Anterior cingulate cortex (tissue), 58 donors: ENCODE results near the gene ARHGAP44.
A peak's percentile ranks its signal among the peaks of the same experiment; 100 is the strongest.
"Not testable (repeated sequence)": the region's sequence is repeated elsewhere in the genome, so short reads cannot be mapped to it uniquely, and the experiment has no call there.

Experiments used
- DNase-seq, 58 donors: peaks; one replicate each; lab custom pipeline; 2025; lab: John Stamatoyannopoulos, UW

ARHGAP44 gene

DNA sequence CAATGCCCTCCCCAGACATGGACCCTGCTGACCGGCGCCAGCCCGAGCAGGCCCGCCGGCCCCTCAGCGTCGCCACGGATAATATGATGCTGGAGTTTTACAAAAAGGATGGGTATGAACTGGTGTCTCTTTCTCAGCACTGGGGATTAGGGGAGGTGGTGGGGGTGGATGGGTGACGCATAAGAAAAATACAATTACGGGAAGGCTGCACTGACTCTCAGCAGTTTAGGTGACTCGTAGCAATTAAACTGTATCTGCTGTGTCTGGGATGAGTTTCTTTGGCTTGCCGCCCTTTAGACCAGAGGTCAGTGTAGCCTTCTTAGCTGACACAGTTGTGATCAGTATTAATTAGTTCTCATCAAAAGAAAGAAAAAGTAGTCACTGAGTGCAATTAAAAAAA is 169.5 kb downstream of the ARHGAP44 start:
- DNase-seq = peak in 1 of 58 donors; percentile 5

DNA sequence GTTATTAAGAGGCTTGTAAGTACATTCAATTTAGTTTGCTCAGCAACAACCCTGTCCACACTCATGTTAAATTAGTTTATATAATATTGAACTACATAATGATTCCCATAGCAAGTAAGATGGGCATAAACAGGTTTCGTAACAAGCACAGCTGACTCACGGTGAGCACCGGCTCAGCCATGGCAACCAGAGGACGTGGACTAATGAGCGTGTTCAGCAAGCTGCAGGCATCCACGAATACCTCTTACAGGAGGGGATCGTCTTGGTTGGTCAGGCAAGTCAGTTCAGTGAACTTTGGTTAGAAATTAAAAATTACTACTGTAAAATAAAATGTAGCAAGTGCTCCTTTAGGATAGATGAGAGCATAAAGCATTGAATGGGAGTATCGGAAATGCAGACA is 170.1 kb downstream of the ARHGAP44 start:
- peak in 6 of 58 donors; percentile 6 to 17 (median 12) for DNase-seq

DNA sequence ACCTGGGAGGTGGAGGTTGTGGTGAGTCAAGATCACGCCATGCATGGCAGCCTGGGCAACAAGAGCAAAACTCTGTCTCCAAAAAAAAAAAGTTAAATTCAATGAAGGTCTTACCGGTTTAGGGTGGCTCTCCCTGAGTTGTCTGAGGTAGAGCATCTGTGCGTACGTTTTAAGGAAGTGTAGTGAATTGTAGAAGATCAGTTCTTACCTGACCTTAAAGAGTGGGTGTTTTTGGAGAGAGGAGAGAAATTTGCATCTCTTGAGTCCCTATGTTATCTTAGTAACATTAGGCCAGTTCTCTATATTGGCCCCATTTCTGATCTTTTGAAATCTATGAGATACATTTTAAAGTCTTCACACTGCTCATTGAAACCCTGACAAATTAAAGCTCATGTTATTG is 172.4 kb downstream of the ARHGAP44 start:
- DNase-seq = no peak

DNA sequence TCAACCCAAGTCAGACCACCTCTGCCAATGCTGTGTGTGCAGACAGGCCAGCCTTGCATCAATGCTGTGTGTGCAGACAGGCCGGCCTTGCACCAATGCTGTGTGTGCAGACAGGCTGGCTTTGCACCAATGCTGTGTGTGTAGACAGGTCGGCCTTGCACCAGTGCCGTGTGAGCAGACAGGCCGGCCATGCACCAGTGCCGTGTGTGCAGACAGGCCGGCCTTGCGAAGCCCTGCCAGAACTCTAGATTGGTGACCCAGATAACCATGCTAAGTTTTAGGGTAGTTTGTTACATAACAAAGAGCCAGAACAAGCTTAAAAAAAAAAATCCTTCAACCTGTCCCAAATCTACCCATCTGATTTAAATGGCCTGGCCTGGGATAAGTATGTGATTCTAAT is 174.2 kb downstream of the ARHGAP44 start:
- no peak for DNase-seq

DNA sequence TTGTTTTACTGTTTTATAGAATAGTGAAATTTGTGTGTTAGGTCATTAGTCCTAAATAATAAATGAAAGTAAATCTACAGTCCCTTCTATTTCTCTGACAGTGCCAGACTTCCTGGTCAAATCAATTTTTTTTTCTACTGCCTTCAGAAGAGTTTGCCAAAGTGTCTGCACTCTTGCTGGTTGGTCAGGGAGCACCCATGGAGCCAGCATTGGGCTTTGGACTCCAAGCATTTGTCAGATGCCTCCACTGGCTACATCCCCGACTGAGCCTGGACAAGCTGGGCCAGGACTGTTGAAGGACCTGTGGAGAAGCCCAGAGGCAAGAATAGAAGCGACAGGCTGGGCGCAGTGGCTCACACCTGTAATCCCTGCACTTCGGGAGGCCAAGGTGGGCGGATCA is 174.9 kb downstream of the ARHGAP44 start:
- no peak for DNase-seq

DNA sequence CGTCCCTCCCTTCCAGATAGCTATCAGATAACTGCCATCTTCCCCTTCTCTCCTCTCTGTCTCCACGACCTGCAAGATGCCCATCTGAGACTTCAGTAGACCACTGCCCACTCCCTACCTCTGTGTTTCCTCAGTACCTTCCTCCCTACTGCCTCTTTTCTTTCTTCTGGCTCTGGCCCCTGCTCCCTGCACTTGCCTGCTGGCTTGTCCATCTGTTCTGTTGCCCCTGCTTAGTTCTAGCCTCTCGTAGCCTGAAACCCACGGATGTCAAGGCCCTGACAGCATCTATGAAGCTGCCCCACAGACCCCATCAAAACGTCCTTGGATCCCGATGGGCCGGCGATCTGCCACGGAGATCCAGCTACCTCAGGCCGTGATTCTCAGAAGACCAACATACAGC is 175.5 kb downstream of the ARHGAP44 start:
- DNase-seq = no peak

DNA sequence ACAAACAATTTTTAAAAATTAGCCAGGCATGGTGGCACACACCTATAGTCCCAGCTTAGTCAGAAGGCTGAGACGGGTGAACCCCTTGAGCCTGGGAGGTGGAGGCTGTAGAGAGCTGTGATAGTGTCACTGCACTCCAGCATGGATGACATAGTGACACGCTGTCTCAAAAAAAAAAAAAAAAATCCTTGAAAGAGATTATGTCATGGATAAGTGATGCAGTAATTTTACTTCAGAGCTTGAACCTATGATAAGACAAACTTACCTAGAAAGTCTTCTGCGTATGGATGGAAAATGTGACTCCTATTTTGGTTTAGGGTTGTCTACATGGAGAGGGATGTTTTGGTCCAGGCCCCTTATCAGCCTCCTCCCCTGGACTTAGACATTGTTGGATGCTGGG is 176.7 kb downstream of the ARHGAP44 start:
- no peak for DNase-seq

DNA sequence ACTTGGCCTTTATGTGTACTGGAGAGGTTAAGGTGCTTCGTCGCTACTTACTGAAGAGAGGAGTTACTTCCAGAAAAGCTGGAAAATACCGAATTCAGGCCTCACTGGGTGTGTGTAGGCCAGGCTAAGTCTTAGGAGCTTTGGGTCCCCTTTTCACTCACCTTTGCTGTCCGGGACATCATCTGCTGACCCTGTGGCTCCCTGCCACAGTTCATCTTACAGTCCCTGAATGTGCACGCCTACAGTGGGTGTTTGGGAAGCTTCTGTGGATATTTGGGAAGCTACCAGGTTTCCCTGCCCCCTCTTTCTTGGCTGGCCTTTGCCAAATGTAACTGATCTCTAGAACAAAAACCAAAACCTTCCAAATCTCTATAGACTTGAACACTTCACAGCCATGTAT is 177.1 kb downstream of the ARHGAP44 start:
- DNase-seq = no peak

DNA sequence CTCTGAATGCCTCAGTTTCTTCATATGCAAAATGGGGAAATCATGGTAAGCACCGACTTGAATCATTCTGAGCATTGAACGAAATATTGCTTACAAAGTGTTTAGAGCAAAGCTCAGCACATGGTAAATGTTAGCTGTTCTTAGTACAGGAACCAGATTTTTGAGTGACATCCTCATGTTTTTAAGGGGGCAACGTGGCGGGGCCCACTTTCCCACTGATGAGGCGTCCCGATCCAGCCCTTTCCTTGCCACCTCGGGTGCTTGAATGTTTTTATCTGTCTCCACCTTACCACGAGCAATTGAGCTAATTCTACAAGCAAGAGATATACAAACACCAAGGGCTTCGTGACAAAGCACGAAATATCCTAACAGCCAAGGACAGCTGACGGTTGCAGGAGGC is 178.7 kb downstream of the ARHGAP44 start:
- no peak for DNase-seq

DNA sequence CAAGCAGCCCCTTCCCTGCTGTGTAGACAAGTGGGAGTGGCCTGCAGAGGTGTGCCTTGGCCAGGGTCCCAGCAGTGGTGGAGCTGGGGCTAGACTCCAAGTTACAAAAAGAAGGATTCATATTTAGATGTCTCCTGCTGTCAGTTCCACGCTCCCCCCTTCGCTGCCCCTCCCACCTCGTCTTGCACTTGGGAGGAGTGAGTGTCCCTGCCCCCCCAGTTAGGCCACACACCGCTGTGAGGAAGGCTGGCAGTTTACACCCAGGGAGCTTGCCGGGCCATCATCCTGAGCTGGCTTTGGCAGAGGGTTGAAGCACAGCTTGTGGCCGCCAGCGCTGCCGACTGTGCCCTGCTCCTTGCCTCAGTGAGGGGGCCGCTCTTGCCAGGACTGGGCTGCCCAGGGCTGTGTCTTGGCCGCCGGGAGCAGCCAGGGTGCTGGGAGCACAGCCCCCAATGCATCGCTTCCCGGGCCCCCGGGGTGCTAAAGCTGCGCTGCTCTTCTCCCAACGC is 184.3 kb downstream of the ARHGAP44 start:
- DNase-seq = peak in 12 of 58 donors; percentile 4 to 39 (median 21)

DNA sequence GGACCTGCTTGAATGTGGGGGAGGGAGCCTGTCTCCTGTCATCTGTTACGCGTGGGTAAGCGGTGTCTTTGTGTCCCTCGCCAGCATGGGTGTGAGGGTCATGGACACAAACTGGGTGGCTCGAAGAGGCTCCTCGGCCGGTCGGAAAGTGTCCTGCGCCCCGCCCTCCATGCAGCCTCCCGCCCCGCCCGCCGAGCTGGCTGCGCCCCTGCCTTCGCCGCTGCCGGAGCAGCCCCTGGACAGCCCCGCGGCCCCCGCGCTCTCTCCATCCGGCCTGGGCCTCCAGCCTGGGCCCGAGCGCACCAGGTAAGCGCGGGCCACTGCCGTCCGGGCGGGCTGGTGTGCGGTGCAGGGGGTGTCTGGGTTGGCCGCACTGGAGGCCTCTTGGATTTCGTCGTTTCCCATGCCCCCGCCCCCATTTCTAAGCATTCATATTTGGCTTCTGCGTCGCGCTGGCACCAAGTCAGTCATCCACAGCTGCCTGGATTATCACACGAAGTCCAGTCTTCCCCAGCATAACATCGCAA is 184.8 kb downstream of the ARHGAP44 start:
- DNase-seq = no peak

DNA sequence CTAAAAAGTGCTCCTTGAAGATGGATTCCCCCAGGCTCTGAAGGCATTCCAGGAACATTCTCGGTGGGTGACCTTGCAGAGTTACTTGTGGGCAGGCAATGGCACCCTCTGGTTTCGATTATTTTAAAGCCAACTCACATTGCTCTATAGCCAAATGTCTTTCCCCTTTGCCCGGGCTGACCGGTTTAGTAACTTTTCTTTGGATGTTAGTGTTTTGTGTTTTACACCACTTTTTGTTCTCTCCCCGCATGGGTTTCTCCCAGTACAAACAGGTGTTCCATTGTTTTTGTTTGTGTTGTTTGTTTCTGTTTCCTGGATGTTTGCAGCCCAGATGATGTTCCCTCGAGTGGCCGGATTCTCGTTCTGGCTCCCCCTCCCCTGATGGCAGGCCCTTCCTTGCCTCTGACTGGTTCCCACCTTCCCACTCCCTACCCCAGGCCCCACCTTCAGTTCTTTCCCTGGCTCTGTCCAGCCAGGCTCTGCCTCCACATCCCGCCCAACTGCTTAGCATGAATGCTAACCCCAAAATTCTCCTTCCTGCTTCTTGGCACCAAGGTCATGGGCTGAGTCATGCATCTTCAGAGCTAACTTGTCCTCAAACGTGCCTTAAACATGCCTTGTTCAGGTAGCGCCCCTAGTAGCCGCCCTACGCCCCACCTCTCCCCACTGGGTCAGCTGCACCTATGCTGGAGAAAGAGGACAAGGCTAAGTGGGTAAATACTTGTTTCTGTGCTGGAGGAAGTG is 187.9 kb downstream of the ARHGAP44 start:
- no peak for DNase-seq

DNA sequence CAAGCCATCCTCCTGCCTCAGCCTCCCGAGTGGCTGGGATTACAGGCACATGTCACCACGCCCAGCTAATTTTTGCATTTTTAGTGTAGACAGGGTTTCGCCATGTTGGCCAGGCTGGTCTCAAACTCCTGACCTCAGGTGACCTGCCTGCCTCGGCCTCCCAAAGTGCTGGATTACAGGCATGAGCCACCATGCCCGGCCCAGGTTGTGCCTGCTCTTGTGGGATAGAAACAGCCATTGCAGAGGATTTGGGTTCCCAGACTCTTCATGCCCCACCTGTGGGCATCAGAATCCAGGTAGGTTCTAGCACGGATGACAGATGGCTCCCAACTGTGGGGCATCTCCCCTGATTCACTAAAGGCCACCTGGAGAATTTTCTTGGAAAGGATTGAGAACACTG is 189.5 kb downstream of the ARHGAP44 start:
- not testable (repeated sequence) for DNase-seq

DNA sequence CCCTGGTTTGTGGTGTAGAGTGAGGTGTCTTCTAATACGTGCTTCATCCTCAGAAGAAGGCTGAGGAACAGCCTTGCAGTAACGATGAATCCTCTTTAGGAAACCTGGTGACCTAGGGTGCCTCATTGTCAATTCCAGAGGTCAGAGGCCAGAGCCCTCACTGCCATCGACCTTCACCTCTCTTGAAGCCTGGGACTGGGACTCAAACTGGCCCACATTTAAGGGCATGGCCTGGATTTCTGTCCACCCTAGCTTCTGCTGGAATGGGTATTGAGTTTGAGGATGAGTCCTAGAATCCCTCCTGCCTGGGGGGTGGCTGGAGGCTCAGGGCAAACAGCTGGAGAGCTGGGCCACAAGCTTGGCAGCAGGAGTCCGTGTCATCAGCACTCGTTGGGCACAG is 189.9 kb downstream of the ARHGAP44 start:
- DNase-seq = no peak

DNA sequence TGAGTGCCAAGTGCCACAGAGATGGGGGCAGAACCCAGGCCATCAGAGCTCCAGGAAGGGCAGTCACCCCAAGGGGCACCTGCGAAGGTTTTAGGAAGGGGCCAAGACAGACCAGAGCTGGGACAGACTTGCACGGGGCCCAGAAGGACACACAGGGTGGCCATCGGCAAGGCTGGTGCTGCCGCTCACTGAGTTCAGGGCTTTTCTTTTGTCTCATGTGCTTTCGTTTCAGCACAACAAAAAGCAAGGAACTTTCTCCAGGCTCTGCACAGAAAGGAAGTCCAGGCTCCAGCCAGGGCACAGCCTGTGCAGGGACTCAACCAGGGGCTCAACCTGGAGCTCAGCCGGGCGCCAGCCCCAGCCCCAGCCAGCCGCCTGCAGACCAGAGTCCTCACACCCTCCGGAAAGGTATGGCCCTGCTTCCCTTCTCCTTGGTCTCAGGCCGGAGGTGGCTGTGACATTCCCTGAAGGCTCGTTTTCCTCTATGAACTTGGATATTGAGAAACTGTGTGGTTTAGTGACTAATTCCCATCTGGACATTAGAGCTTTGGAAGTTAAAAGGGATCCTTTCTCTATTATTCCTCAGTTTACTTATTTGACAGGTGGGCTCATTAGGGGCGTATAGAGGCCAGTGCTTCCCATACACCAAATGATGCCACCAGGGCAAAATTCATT is 190.7 kb downstream of the ARHGAP44 start:
- no peak for DNase-seq

DNA sequence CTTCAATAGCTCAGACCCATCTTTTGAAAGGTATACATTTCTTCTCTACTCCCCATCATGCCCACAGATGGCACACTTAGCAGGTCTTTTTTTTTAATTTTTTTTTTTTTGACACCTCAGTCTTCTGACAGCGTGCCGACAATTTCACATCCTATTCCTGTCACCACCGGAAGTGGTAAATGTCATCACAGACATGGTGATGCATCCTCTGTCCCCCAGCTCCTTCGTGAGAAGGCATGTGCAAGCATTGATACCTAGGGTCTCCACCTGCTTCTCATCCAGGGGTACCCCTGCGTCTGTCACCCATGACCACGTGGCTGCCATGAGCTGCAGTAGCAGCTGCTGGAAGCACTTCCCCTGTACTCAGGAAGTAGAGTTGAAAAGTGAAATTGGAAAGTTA is 192.9 kb downstream of the ARHGAP44 start:
- DNase-seq = no peak

DNA sequence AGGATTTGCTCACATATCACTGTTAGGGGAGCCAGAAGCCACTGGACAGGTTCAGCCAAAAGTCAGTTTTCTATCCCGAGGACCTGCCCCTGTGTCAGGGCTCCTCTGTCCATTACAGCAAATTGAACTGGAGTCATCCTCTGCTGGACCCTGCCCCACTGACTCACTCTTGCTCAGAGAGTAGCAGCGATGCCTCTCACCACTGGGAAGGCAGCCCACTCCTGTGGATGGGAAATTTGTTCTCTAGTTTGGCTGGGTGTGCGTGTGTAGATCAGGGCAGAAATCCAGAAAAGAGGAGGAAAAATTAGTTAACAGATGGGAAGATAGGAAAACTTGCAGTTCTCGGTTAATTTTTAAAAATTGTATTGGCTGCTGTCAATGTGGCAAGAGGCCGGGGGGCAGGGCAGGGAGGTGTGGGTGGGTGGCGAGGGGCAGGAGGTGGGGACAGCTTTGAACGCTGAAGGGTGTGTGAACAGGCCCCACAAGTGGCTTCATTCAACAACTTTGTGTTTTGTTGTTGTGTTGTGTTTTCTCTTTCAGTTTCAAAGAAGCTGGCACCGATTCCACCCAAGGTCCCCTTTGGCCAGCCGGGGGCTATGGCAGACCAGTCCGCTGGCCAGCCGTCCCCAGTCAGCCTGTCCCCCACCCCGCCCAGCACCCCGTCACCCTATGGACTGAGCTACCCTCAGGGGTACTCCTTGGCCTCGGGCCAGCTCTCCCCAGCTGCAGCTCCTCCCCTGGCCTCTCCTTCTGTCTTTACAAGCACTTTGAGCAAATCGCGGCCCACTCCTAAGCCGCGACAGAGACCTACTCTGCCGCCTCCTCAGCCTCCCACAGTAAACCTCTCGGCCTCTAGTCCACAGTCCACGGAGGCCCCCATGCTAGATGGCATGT is 194.9 kb downstream of the ARHGAP44 start:
- peak in 26 of 58 donors; percentile 11 to 59 (median 34) for DNase-seq

DNA sequence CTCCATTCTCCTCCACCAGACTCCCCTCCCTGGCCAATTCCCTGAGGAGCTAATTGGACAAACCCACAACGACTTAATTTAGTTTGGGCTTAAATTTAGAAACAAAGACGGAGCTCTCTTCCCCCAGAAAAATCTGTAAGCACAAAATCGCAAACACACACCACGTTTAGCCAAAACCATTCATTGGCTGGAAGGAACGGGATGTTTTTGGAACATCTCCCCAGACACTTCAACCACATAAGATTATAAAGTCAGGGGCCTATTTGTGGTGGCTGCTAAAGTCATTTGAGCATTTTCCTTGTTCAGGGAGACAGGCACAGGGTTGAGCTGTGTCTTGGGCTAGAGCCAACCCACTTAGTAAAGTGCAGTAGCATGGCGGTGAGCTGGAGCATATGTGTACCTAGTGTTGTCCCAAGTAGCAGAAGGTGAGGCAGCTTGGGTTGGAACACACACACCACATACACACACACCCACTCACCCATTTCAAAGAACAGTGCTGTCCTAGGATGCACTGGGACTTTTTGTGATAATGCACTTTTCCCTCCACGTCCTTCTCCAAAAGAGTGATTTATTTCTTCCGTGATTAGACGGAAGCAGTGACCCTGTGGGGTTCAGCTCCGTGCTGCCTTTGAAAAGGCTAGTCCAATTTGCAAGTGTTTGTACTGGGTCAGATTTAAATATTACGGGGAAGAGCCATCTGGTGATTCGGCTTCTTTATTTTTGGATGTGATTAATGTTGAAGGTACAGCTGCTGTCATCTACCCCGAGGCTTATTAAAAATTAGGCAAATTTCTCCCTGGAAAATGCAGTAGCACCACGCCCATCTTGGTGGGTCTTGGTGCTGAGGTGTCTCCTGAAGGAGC is 196.4 kb downstream of the ARHGAP44 start:
- peak in 11 of 58 donors; percentile 10 to 53 (median 35) for DNase-seq

DNA sequence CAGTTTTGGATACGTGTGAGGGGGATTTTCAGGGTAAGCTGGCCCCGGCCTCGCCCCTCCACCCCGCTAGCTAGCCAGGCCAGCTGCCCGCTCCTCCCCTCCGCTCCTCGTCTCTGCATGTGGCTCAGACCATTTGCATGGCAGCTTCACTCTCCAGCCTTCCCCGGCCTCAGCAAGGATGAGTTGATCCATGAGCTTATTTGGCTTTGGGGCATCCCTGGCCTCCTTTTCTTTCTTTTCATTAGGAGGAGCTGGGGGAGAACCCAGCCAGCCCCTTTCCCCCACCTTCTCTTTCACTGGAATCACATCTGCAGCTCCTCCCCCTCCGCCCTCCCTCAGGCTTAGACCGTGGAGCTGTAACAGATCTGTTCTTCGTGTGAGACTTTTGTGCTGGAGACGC is 197.8 kb downstream of the ARHGAP44 start:
- DNase-seq = no peak
